ENCODE data around the gene TTLL8. TPM values are rescaled to one million over a fixed set of nuclear protein-coding genes. Genes with fewer than 3 reads are reported as not detected.
A peak's percentile ranks its signal among the peaks of the same experiment; 100 is the strongest.

The TTLL8 gene
- total RNA-seq, 1 experiment from 2014 or later, result not detected

DNA sequence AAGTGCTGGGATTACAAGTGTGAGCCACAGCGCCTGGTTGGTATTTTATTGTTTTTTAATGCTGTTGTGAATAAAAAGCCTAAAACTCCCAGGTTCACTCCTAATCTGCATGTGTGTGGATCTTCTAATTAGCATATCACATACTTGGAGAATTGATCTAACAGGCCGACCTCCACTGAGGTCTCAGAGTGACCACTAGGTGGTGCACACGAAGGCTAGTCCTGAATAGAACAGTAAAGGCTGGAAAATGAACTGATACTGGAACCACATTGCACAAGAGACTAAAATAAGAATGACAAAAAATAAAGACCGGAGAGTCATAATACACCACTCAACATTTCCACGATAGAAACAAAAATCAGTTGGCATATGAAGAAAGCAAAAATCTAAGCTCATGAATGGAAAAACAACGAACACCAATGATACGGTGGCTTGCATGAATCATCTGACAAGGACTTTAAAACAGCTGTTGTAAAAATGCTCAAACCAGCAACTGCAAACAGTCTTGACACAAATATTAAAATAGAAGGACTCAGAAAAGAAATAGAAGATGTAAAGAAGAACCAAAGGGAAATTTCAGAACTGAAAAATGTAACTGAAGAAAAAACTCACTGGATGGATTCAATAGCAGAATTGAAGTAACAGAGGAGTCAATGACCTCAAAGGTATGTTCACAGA is 78.4 kb downstream of the TTLL8 start:
- ATAC-seq (peak; percentile 92), DNase-seq (ENCODE audit: low read depth, low spot score) (no peak)
- BruUV-seq (replicated peaks), result no TSS peak
- no peak overlapping the region for H3K4me2 ChIP-seq (ENCODE audit: low read length)
- no peaks in the 10 kb centered on the region for H3K79me2 ChIP-seq (ENCODE audit: insufficient read depth, low read length)
- RAD21 ChIA-PET (ENCODE audit: low non-redundant PET in 1 of 2, low total read pairs in 2 of 2, uncharacterized antibody in 2 of 2, unreplicated experiment in 2 of 2), result no interaction called here
- H3K36me3 ChIP-seq (ENCODE audit: control insufficient read depth in 1 of 2, insufficient read depth in 2 of 2, low read length in 2 of 2), result no peaks in the 10 kb centered on the region
- POLR2A ChIA-PET, result no interaction called here
- H3K9me2 ChIP-seq (ENCODE audit: insufficient read depth), result no peaks in the 10 kb centered on the region
- intact Hi-C loops (cut with micrococcal nuclease), result loop anchor here (5.0 kb wide), 1 partner anchor 47 kb away; no protein-coding TSS in a partner anchor
- no peaks in the 10 kb centered on the region for H3K27me3 ChIP-seq (ENCODE audit: insufficient read depth, low read length)
- H3K9me3 ChIP-seq (ENCODE audit: control insufficient read depth in 1 of 2, insufficient read depth in 1 of 2, low read depth in 1 of 2, low read length in 2 of 2), result 0 out of 4 replicates have a peak, but pooled peaks cover 0 to 5% of the 10 kb centered on the region in 2 experiments
- no peak overlapping the region for H3K27ac ChIP-seq (ENCODE audit: low read depth, low read length)
- no peak overlapping the region for H2AFZ ChIP-seq (ENCODE audit: low read depth, low read length, poor library complexity, severe bottlenecking)
- H3K4me3 ChIP-seq (replicated peaks in 1 of 2; ENCODE audit: low read depth in 1 of 2, low read length in 2 of 2), result no peak overlapping the region
- H4K20me1 ChIP-seq (ENCODE audit: insufficient read depth), result no peaks in the 10 kb centered on the region
- no peak overlapping the region for H3K9ac ChIP-seq (ENCODE audit: low read length)
- H3K4me1 ChIP-seq (ENCODE audit: control insufficient read depth in 1 of 2, insufficient read depth in 2 of 2, low read length in 2 of 2), result peaks cover 5 to 13% of the 10 kb centered on the region in 2 experiments; a peak in 3 of 4 replicates
- CTCF ChIA-PET, result no interaction called here
- TF ChIP-seq EGR1 (IDR thresholded peaks at IDR 0.05; ENCODE audit: low read depth), result no peak
- TF ChIP-seq CBX3 (IDR thresholded peaks at IDR 0.05; ENCODE audit: low read depth), result peak; percentile 32; the same call in 1 of the 2 replicates
- TF ChIP-seq, protein P1, sequence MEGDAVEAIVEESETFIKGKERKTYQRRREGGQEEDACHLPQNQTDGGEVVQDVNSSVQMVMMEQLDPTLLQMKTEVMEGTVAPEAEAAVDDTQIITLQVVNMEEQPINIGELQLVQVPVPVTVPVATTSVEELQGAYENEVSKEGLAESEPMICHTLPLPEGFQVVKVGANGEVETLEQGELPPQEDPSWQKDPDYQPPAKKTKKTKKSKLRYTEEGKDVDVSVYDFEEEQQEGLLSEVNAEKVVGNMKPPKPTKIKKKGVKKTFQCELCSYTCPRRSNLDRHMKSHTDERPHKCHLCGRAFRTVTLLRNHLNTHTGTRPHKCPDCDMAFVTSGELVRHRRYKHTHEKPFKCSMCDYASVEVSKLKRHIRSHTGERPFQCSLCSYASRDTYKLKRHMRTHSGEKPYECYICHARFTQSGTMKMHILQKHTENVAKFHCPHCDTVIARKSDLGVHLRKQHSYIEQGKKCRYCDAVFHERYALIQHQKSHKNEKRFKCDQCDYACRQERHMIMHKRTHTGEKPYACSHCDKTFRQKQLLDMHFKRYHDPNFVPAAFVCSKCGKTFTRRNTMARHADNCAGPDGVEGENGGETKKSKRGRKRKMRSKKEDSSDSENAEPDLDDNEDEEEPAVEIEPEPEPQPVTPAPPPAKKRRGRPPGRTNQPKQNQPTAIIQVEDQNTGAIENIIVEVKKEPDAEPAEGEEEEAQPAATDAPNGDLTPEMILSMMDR (IDR thresholded peaks at IDR 0.05 in 2 of 3, conservative IDR thresholded peaks at IDR 0.05 in 1 of 3; ENCODE audit: borderline replicate concordance in 1 of 3, insufficient read depth in 1 of 3, low read depth in 2 of 3, low read length in 2 of 3), result peak in 2 of 3 experiments; percentile 77 to 85; a peak in 5 of 6 replicates
- TF ChIP-seq, protein P2, sequence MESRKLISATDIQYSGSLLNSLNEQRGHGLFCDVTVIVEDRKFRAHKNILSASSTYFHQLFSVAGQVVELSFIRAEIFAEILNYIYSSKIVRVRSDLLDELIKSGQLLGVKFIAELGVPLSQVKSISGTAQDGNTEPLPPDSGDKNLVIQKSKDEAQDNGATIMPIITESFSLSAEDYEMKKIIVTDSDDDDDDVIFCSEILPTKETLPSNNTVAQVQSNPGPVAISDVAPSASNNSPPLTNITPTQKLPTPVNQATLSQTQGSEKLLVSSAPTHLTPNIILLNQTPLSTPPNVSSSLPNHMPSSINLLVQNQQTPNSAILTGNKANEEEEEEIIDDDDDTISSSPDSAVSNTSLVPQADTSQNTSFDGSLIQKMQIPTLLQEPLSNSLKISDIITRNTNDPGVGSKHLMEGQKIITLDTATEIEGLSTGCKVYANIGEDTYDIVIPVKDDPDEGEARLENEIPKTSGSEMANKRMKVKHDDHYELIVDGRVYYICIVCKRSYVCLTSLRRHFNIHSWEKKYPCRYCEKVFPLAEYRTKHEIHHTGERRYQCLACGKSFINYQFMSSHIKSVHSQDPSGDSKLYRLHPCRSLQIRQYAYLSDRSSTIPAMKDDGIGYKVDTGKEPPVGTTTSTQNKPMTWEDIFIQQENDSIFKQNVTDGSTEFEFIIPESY (IDR thresholded peaks at IDR 0.05; ENCODE audit: extremely low read depth, insufficient replicate concordance, low read length), result no peak
- TF ChIP-seq ZNF274 (IDR thresholded peaks at IDR 0.05; ENCODE audit: low read depth, low read length), result no peak
- TF ChIP-seq EZH2 (IDR thresholded peaks at IDR 0.05), result no peak
- no peak for TF ChIP-seq POLR2AphosphoS5 (IDR thresholded peaks at IDR 0.05; ENCODE audit: low read depth, low read length)
- no peak for TF ChIP-seq SRF (IDR thresholded peaks at IDR 0.05; ENCODE audit: low read depth)
- peak; percentile 81 for TF ChIP-seq TCF7L2 (IDR thresholded peaks at IDR 0.05; ENCODE audit: borderline replicate concordance, extremely low read depth, insufficient read depth, insufficient read length)
- TF ChIP-seq, protein P3, sequence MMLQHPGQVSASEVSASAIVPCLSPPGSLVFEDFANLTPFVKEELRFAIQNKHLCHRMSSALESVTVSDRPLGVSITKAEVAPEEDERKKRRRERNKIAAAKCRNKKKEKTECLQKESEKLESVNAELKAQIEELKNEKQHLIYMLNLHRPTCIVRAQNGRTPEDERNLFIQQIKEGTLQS (IDR thresholded peaks at IDR 0.05), result no peak
- no peak for TF ChIP-seq CEBPB (IDR thresholded peaks at IDR 0.05; ENCODE audit: low read depth)
- TF ChIP-seq RAD21 (IDR thresholded peaks at IDR 0.05; ENCODE audit: low read depth), result peak; percentile 29; the same call in 1 of the 2 replicates
- TF ChIP-seq, protein P4, sequence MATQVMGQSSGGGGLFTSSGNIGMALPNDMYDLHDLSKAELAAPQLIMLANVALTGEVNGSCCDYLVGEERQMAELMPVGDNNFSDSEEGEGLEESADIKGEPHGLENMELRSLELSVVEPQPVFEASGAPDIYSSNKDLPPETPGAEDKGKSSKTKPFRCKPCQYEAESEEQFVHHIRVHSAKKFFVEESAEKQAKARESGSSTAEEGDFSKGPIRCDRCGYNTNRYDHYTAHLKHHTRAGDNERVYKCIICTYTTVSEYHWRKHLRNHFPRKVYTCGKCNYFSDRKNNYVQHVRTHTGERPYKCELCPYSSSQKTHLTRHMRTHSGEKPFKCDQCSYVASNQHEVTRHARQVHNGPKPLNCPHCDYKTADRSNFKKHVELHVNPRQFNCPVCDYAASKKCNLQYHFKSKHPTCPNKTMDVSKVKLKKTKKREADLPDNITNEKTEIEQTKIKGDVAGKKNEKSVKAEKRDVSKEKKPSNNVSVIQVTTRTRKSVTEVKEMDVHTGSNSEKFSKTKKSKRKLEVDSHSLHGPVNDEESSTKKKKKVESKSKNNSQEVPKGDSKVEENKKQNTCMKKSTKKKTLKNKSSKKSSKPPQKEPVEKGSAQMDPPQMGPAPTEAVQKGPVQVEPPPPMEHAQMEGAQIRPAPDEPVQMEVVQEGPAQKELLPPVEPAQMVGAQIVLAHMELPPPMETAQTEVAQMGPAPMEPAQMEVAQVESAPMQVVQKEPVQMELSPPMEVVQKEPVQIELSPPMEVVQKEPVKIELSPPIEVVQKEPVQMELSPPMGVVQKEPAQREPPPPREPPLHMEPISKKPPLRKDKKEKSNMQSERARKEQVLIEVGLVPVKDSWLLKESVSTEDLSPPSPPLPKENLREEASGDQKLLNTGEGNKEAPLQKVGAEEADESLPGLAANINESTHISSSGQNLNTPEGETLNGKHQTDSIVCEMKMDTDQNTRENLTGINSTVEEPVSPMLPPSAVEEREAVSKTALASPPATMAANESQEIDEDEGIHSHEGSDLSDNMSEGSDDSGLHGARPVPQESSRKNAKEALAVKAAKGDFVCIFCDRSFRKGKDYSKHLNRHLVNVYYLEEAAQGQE (IDR thresholded peaks at IDR 0.05; ENCODE audit: low read depth), result no peak
- TF ChIP-seq, protein P5, sequence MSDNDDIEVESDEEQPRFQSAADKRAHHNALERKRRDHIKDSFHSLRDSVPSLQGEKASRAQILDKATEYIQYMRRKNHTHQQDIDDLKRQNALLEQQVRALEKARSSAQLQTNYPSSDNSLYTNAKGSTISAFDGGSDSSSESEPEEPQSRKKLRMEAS (IDR thresholded peaks at IDR 0.05), result no peak
- no peak for TF ChIP-seq SP1 (IDR thresholded peaks at IDR 0.05; ENCODE audit: low read depth)
- TF ChIP-seq FOSL1 (IDR thresholded peaks at IDR 0.05; ENCODE audit: low read depth), result no peak
- no peak for TF ChIP-seq ELF1 (IDR thresholded peaks at IDR 0.05; ENCODE audit: borderline replicate concordance, low read depth)
- TF ChIP-seq SIN3A (IDR thresholded peaks at IDR 0.05; ENCODE audit: low read depth), result no peak
- no peak for TF ChIP-seq ZFX (IDR thresholded peaks at IDR 0.05)
- no peak for TF ChIP-seq YY1 (IDR thresholded peaks at IDR 0.05; ENCODE audit: extremely low read depth, insufficient replicate concordance, low read depth, low read length)

Measured in HCT116 (cell line).